GM19452 (cell line): ENCODE results near the gene FGGY.
A peak's percentile ranks its signal among the peaks of the same experiment; 100 is the strongest.
"Not testable (repeated sequence)": the region's sequence is repeated elsewhere in the genome, so short reads cannot be mapped to it uniquely, and the experiment has no call there.

Experiments used
- ATAC-seq: cut with Tn5 transposase; IDR thresholded peaks from one replicate; pipeline ENCODE4 v1.9.1; 2021; ENCODE audit not compliant: unreplicated experiment

Gene FGGY

GRCh38 chr1:59296358-59297256 lies at the start of gene FGGY:
FGGY (plus strand) TSS chr1:59297094; CDS start chr1:59321550, 24,456 bp downstream.
- peak; percentile 91 for ATAC-seq

- no peak for ATAC-seq
Observed at GRCh38 chr1:59248758-59249157, 48.1 kb upstream of the FGGY start.

- no peak for ATAC-seq
Observed at GRCh38 chr1:59249396-59250137, 47.3 kb upstream of the FGGY start.

- ATAC-seq = not testable (repeated sequence)
Observed at GRCh38 chr1:59251061-59251460, 45.8 kb upstream of the FGGY start.

GRCh38 chr1:59256429-59256828 lies 40.5 kb upstream of the FGGY start:
- not testable (repeated sequence) for ATAC-seq

- ATAC-seq = no peak
Observed at GRCh38 chr1:59258412-59259032, 38.4 kb upstream of the FGGY start.

- ATAC-seq = no peak
Observed at GRCh38 chr1:59261537-59261936, 35.4 kb upstream of the FGGY start.

- ATAC-seq = no peak
Observed at GRCh38 chr1:59262631-59263030, 34.3 kb upstream of the FGGY start.

GRCh38 chr1:59263111-59263510 lies 33.8 kb upstream of the FGGY start:
- no peak for ATAC-seq

GRCh38 chr1:59265622-59266021 lies 31.3 kb upstream of the FGGY start:
- no peak for ATAC-seq

- ATAC-seq = peak; percentile 84
Observed at GRCh38 chr1:59266180-59266926, 30.5 kb upstream of the FGGY start.

GRCh38 chr1:59266927-59267293 lies 30.0 kb upstream of the FGGY start:
- peak; percentile 53 for ATAC-seq

- no peak for ATAC-seq
Observed at GRCh38 chr1:59268406-59268805, 28.5 kb upstream of the FGGY start.

- ATAC-seq = peak; percentile 16
Observed at GRCh38 chr1:59271561-59272260, 25.2 kb upstream of the FGGY start.

- peak; percentile 63 for ATAC-seq
Observed at GRCh38 chr1:59272507-59272906, 24.4 kb upstream of the FGGY start.

- ATAC-seq = no peak
Observed at GRCh38 chr1:59276439-59276851, 20.4 kb upstream of the FGGY start.

GRCh38 chr1:59278780-59279354 lies 18.0 kb upstream of the FGGY start:
- no peak for ATAC-seq

GRCh38 chr1:59279645-59280044 lies 17.2 kb upstream of the FGGY start:
- ATAC-seq = no peak

- no peak for ATAC-seq
Observed at GRCh38 chr1:59282951-59283350, 13.9 kb upstream of the FGGY start.

- no peak for ATAC-seq
Observed at GRCh38 chr1:59285691-59286090, 11.2 kb upstream of the FGGY start.
